GM19239 (cell line): ENCODE measurements around the gene TTYH3.
A peak's percentile ranks its signal among the peaks of the same experiment; 100 is the strongest.
"Not testable (repeated sequence)": the region's sequence is repeated elsewhere in the genome, so short reads cannot be mapped to it uniquely, and the experiment has no call there.

ENCODE experiments used
- DNase-seq: peaks from one replicate; pipeline ENCODE4 v3.0.0; 2011; ENCODE audit warnings: low spot score; ENCODE audit not compliant: insufficient read length
- FAIRE-seq: peaks from 2 replicates; lab custom pipeline; 2011; peaks lifted over from hg19 to GRCh38; lab: Jason Lieb, UNC

The TTYH3 gene

DNA sequence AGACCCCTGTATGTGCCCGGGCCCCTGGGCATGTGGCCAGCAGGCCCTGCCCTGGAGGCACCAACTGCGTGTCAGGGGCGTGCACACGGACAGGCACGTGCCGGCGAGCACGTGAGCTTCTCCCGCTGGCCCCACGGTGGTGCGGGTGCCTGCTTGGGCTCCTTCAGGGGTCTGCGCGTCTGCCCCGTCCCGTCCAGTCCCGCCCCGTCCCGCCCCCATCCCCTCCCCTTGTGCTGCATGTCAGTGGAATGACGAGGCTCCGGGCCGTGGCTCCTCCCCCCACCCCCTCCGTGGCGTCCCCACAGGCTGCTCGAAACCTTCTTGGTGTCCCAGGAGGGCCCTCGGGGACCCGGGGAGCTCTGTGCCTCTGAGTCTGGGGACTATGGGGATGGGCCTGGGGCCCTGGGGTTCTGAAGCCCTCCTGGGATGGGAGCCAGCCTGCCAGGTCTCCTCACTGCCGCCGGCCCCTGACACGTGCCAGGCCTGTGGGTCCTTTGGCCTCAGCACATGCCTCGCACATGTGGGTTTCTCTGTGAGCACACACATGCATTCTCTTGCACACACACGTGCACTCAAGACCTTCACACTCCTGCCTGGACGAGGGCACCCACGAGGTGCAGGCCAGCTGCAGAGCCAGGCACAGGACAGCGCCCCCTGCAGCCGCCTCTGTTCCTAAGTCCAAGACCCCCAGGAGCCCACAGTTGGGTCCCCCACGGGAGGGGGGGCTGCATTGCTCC lies 28.7 kb downstream of the TTYH3 start:
- FAIRE-seq (no peak), DNase-seq (no peak)

DNA sequence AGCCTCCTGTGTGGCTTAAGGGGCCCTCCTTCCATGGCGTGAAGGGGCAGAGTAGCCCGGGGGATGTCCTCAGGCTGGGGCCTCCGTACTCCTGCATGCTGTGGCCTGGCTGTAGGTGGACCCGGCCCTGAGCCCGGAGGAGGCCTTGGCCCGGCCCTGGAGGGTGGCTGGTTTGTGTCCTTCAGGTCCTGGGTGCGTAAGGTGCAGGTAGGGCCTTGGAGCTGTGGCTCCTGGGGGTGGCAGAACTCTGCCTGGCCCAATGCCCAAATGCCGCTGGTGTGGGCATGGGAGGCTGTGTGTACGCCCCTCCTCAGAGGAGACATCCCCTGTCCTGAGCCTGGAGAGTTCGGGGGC lies 29.3 kb downstream of the TTYH3 start:
- FAIRE-seq (no peak), DNase-seq (no peak)

DNA sequence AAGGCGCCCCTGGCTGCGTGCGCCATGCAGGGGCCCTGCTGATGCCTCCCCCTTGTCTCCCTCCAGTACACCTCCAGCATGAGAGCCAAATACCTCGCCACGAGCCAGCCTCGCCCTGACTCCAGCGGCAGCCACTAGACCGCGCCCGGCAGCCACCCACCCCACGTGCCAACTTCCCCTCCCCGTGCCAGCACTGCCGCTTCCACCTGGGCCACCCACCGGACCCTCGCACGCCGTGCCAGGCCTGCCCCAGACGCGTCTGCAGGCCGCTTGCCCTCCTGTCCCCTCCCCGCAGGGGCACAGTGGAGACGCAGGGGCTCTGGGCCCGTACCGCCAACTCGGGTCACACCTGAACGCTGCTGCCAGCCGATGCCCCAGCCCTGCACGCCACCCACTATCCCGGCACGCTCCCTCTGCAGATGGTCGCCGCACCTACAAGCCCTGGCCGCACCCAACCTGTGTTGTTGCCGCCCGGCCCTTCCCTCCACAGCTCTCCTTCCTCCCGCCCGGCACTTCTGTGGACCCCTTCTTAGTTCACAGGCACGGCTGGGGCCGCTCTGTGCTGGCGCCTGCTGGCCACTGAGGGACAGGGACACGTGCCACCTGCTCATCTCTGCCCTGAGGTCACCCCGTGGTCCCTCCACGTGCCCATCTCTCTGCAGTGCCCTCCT lies 30.0 kb downstream of the TTYH3 start:
- FAIRE-seq (no peak), DNase-seq (no peak)

DNA sequence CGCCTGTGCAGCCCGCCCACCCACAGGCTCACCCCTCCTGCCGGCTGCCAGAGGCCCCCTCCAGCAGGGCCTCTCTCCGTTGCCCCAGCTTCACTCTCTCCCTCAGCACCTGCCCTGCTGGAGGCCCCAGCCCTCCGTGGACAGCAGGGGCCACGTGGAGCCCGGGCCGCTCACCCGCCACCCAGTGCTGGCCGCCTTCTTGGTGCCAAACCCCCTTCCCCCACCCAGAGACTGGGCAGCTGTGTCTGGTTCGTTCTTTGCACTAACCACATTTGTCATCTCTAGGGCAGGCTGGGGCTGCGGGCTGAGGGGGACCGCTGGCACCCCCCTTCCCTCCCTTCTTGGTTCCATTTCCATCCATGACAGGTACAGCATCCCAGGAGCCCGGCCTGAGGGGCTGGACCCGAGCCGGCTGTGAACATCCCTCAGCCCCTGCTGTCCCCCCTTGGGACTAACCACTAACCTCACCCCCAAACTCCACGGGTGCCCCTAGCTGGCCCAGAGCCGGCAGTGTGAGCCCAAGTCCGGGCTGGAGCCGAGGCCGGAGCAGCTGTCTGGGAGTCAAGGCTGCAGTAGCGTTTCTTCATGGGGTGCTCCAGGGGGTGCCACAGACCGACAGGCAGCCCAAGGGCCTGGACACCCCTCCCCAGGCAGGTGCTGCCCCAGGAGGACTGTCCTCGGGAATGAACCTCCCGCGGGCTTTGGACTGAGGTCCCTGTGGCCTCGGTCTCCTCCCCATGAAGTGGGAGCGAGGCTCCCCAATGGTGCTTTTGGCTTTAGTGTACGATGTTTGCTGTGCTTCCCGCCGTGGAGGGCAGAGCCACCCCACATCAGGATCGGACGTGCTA lies 30.7 kb downstream of the TTYH3 start:
- no peak for FAIRE-seq

DNA sequence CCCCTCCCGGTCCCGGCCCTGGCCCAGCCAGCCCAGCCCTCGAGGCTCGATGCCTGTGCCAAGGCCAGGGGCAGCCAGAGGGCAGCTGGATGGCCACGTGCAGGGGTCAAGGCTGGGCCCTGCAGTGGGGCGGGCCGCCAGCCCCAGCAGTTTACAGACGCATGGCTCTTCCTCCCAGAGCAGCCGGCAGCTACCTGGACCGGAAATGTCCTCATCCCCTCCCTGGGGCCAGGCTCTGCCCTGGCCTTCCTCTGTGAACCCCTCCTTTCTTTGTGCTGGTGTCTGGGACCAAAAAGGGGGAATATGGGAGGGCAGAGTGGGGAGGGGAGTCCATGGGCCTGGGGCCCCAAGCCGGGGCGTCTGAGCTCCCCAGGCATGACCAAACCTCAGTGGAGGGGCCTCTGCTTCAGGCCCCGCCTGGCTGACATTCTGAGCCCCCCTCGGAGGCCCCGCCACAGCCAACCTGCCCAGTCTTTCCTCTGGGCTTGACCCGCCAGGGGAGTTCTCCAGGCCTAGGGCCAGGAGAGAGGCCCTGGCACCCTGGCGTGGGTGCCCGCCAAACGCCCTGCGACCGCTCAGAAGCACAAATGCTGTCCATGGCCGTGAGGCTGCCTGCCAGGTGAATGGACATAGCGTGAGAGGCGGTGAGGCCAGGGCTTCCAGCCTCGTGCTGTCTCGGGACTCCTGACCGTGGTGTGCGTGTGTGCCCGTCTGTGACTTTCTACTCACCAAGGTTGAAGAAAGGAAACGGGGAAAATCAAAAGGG lies 31.5 kb downstream of the TTYH3 start:
- no peak for FAIRE-seq
- DNase-seq: no peak

More for the DNA sequence above, 30.7 kb downstream of the TTYH3 start:
- no peak for DNase-seq

DNA sequence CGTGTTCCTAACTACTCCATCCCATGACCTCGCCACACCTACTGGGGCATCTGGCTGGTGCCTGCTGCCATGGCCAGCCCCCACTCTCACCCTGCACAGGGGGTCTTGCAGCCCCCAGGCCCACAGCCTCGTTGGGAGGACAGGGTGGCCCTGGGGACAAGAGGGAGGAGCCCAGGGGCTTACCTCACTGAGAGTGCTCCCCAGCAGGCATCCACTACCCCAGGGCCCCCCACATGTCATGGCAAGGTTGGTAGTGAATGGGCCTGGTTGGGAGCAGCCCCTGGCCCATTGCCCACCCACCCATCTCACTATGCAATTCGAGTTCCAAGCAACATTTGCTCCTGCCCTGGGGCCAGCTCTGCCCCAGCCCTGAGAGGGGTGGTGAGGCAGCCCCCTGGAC lies 32.2 kb downstream of the TTYH3 start:
- no peak for DNase-seq
- FAIRE-seq: no peak

DNA sequence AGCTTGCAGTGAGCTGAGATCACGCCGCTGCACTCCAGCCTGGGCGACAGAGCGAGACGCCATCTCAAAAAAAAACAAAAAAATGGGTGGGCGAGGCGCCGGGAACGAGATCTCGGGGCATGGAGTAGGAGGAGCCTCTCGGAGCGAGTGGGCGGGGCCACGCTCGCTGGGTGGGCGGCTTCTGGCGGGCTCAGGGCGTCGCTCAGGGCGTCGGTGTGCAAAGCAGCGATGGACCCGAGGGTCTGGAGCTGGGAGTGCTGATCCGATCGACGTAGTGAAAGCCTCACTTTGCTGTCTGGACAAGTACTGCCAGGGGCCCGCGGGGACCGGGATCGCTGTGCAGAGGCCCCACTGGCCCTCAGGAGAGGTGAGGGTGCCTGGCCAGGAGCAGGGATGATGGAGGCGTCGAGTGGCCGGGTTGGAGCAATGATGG lies 33.6 kb downstream of the TTYH3 start:
- FAIRE-seq: no peak
- DNase-seq: no peak

DNA sequence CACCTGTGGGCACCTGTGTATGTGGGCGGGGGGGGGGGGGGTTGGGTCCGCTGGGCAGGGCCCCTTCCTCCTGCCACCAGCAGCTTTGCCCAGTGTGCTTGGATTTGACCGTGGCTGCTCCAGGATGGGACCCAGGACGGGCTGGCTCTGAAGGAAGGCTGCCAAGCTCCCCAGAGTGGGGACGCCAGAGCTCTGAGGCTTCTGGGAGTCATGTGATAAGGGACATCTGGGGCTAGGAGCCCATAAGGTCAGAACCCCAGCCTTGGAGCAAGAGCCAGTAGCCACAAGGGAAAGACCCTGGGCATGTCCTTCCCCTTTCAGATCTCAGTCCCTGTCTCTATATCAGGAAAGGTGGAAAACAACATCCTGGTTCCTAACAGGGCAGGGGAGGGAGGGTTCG lies 34.4 kb downstream of the TTYH3 start:
- FAIRE-seq (no peak), DNase-seq (no peak)

DNA sequence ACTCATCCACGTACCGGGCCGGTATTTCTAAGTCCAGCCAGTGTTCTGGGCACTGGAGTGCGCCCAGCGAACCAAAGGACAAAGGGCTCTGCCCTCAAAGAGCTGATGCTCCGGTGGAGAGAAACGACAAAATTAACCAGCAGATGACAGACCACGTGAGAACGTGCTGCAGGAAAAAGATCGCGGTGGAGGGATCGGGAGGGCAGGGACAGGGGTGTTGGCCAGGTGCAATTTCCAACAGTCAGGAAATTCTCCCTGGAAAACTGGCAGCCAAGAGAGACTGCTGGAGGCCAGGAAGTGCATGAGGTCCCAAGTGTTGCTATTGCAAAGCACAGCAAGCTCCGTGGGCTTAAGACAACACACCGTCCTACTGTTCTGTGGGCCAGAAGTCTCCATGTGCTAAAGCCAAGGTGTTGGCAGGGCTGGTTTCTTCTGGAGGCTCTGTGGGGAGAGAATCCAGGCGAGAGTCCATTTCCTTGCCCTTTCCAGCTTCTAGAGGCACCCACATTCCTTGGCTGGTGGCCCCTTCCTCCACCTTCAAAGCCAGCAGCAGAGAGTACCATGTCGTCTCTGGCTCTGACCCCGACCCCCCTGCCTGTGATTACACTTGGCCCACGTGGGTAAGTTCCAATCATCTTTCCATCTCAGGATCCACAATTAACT lies 34.9 kb downstream of the TTYH3 start:
- FAIRE-seq (no peak), DNase-seq (no peak)

DNA sequence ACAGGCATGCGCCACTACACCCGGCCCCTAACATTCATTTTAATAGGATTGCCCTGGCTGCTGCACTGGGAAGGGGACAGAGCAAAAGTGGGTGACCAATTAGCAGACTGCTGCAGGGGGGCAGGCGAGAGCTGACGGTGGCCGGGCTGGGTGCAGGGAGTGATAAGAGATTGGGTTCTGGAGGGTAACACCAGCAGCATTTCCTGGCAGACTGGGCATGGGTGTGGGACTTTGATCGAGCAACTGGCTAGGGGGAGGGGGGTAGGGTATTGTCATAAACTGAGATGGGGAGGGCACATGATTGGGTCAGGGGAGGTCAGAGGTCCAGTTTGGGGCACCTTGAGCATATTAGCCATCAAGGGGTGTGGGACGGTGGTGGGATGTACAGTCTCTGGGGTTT lies 36.1 kb downstream of the TTYH3 start:
- DNase-seq (no peak), FAIRE-seq (no peak)

DNA sequence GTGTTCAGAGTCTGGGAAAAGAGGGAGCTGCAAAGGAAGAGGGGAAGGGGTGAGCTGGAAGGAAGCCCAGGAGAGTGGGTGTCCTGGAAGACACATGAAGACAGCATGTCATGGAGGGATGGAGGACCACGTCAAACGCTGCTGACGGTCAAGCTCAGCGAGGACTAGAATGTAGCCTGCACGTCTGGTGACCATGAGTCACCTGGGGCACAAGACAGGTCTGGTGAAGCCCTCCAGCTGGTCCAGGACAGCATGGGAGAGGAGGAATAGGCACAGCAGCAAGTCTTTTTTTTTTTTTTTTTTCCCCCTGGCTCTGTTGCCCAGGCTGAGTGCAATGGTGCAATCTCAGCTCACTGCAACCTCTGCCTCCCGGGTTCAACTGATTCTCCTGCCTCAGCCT lies 36.6 kb downstream of the TTYH3 start:
- FAIRE-seq (no peak), DNase-seq (no peak)

DNA sequence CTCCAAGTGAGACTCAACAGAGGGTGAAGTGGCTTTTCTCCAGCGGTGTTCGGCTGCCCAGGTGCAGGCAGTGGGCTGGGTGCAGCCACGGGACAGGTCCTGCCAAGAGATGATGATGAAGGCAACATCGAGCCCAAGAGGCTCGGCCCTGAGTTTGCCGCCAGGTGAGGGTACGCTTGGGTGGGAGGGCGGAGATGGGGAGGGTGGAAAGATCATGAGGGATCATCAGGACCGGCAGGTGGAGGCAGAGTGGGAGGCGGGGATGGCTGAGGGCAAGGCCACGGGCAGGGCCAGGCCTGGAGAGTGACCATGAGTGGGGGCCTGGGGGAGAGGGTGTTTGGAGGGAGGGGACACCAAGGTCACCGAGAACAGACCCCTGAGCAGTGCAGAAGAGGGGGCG lies 38.4 kb downstream of the TTYH3 start:
- no peak for FAIRE-seq
- no peak for DNase-seq

DNA sequence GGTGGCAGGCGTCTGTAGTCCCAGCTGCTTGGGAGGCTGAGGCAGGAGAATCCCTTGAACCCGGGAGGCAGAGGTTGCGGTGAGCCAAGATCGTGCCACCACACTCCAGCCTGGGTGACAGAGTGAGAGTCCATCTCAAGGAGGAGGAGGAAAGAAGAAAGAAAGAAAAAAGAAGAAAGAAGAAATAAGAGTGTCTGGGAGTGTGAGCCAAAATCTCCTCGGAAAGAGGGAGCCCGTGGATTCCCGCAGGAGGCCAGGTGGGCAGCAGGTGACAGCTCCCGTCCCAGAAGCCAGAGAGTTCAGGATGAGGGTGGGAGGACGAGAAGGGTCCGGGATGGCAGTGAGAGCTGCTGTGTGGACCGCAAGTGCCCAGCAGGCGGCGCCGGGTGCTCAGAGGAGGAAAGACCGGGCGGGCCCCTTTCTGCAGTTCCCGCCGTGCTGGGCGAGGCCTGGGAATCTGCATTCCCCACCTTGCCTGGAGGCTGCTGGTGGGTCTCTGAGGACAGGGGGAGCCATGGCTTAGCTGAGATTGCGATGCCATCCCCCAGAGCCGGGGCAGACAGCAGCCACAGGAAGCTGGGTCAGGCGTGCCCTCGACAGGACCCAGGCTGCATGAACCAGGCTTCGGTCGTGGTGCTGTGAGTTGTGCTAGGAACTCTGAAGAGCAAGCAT lies 39.1 kb downstream of the TTYH3 start:
- peak; percentile 83 for DNase-seq
- no peak for FAIRE-seq

DNA sequence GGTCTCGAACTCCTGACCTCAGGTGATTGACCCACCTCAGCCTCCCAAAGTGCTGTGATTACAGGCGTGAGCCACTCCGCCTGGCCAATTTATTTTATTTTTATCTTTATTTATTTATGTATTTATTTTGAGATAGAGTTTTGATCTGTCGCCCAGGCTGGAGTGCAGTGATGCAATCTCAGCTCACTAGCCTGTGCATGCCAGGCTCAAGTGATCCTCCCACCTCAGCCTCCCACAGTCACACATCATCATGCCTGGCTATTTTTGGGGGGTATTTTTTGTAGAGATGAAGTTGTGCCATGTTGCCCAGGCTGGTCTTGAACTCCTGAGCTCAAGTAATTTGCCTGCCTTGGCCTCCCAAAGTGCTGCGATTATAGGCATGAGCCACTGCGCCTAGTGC lies 41.4 kb downstream of the TTYH3 start:
- FAIRE-seq, DNase-seq: not testable (repeated sequence)

DNA sequence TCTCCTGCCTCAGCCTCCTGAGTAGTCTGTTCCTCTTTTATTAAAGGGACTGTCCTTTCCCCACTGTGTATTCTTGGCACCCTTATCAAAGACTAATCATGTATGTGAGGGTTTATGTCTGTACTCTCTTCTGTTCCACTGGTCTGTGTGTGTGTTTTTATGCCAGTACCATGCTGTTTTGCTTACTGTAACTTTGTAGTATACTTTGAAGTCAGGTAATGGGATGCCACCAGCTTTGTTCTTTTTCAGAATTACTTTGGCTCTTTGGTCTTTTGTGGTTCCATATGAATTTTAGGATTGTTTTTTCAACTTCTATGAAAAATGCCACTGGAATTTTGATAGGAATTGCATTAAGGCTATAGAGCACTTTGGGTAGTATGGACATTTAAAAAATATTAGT lies 42.1 kb downstream of the TTYH3 start:
- FAIRE-seq: no peak
- no peak for DNase-seq

DNA sequence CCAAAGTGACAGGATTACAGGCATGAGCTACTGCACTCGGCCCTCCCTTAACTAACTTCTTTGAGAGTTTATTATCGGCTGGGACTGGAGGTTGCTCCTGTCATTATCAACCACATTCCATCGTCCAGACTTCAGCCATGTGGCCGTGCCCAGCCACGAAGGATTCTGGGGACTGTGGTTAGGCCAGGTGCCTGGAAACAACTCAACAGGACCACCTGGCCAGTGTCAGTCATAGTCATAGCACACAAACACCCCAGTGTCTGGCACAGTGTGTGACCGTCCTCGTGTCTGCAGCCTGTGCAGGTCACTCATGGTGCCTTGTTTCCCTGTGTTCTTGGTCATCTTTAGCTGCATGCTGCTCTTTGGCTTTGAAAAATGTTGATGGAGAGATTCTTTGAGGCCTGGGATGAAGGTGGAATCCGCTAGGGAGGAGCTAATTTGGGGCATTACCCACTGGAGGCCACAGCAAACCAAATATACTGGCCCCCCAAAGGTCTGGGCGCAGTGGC lies 43.5 kb downstream of the TTYH3 start:
- no peak for FAIRE-seq
- DNase-seq: no peak

DNA sequence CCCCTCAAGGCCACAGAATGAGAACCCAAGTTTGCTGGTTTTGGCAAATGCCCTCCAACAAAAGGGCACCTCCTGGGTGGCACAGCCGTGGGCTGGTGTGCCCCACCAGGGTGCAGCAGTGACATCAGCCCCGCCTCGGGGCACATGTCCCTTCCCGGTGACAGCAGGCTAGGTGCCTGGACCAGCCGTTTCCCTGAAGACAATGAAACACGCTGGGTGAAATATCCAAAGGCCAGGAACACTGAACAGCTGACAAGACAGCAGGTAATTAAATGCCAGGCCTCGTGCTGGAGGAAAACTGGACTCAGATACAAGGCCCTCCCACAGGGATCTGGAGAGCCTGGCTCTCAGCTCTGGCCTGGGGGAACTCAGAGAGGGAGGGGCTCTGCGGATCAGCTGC lies 44.8 kb downstream of the TTYH3 start:
- not testable (repeated sequence) for FAIRE-seq

DNA sequence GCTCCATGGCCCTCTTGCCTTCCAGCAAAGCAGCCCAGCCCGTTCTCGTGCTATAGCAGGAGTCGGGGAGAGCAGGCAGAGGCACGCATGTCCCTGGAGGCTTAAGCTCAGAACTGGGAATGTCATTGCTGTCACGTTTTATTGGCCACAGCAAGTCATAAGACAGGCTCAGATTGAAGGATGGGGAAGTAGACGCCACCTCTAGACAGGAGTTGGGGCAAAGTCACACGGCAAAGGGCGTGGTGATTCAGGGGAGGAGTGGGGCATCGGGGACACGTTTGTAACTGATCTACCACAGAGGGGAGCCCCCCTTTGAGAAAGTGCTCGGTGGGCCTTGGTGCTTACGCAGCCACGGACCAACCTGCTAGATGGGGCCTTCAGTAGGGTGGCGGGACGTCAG lies 46.7 kb downstream of the TTYH3 start:
- DNase-seq, FAIRE-seq: not testable (repeated sequence)

More for the DNA sequence above, 44.8 kb downstream of the TTYH3 start:
- not testable (repeated sequence) for DNase-seq
